ENCODE data around the gene NCAM1. TPM values are rescaled to one million over a fixed set of nuclear protein-coding genes. Genes with fewer than 3 reads are reported as not detected.

NCAM1 gene
- total and polyA plus RNA-seq, 2 donors (not counting 3 experiments of a cell fraction or from before 2014, with no cell fraction given), result 0.03 TPM; not detected in 1

- Histone ChIP-seq H3K27me3 (ENCODE audit: control insufficient read depth in 2 of 2, insufficient read depth in 2 of 2, low read length in 2 of 2) (no peaks in the 10 kb centered on the region), H3K36me3 (ENCODE audit: control insufficient read depth in 2 of 2, extremely low read depth in 1 of 2, insufficient read depth in 2 of 2, low read length in 2 of 2) (no peaks in the 10 kb centered on the region), H4K20me1 (replicated peaks; ENCODE audit: control insufficient read depth, extremely low read depth, insufficient read depth, low read length) (no peaks in the 10 kb centered on the region), H3K4me2 (ENCODE audit: insufficient read depth, low read length) (no peak overlapping the region), H3K27ac (ENCODE audit: insufficient read depth, low read depth, low read length) (no peak overlapping the region), H3K9ac (replicated peaks; ENCODE audit: extremely low read depth, insufficient read depth, low read length) (no peak overlapping the region), H3K9me1 (replicated peaks; ENCODE audit: control insufficient read depth, extremely low read depth, insufficient read depth, low read length) (no peaks in the 10 kb centered on the region), H3K4me3 (replicated peaks in 1 of 3; ENCODE audit: insufficient read depth in 1 of 3, low read depth in 1 of 3, low read length in 3 of 3) (no peak overlapping the region), H3K4me1 (ENCODE audit: control insufficient read depth, extremely low read depth, insufficient read depth, low read length) (no peaks in the 10 kb centered on the region), H3K9me3 (replicated peaks; ENCODE audit: control insufficient read depth, insufficient read depth, low read length) (no peaks in the 10 kb centered on the region), H2AFZ (ENCODE audit: low read depth, low read length) (no peak overlapping the region), H3K79me2 (ENCODE audit: control insufficient read depth, insufficient read depth, low read length) (no peaks in the 10 kb centered on the region)
- intact Hi-C loops (cut with micrococcal nuclease), result no loop called here
- no TSS peak for BruUV-seq (replicated peaks)
- ChIA-PET CTCF (no interaction called here), POLR2A (no interaction called here)
- dilution Hi-C loops (cut with MboI; ENCODE audit: extremely low pct_ligation_motif_present, low sequenced_read_pairs), result no loop called here
- DNase-seq (ENCODE audit: low read depth, low spot score), result no peak
- no peak for TF ChIP-seq GATA2 (IDR thresholded peaks at IDR 0.05; ENCODE audit: insufficient read depth, insufficient read length, low read depth, low read length)
- TF ChIP-seq MYC (IDR thresholded peaks at IDR 0.05; ENCODE audit: low read depth, low read length), result no peak
- no peak for TF ChIP-seq EZH2 (IDR thresholded peaks at IDR 0.05; ENCODE audit: borderline replicate concordance, low read depth, low read length, severe bottlenecking)
- TF ChIP-seq POLR2A (IDR thresholded peaks at IDR 0.05; ENCODE audit: low read depth, low read length), result no peak
- FAIRE-seq, result no peak
Measured at GRCh38 chr11:113247221-113247620, 286.0 kb downstream of the NCAM1 start.

- no peaks in the 10 kb centered on the region for H3K4me1 ChIP-seq (ENCODE audit: control insufficient read depth, extremely low read depth, insufficient read depth, low read length)
- TF ChIP-seq POLR2A (IDR thresholded peaks at IDR 0.05; ENCODE audit: low read depth, low read length), result no peak
- no peak for TF ChIP-seq POLR2AphosphoS5 (IDR thresholded peaks at IDR 0.05; ENCODE audit: insufficient read depth, low read depth, low read length)
- no peak for TF ChIP-seq GATA2 (IDR thresholded peaks at IDR 0.05; ENCODE audit: insufficient read depth, insufficient read length, low read depth, low read length)
- TF ChIP-seq MYC (IDR thresholded peaks at IDR 0.05; ENCODE audit: low read depth, low read length), result no peak
- no peak for TF ChIP-seq JUN (IDR thresholded peaks at IDR 0.05; ENCODE audit: borderline replicate concordance, insufficient read depth, insufficient read length, low read depth)
- TF ChIP-seq CTCF (IDR thresholded peaks at IDR 0.05; ENCODE audit: extremely low read depth in 1 of 2, insufficient read depth in 1 of 2, low read depth in 1 of 2, low read length in 2 of 2), result no peak
- no peak for TF ChIP-seq FOS (IDR thresholded peaks at IDR 0.05; ENCODE audit: borderline replicate concordance, insufficient read depth, low read length)
- TF ChIP-seq EZH2 (IDR thresholded peaks at IDR 0.05; ENCODE audit: borderline replicate concordance, low read depth, low read length, severe bottlenecking), result no peak
- TF ChIP-seq MAX (IDR thresholded peaks at IDR 0.05; ENCODE audit: insufficient read depth, insufficient read length), result no peak
- no peaks in the 10 kb centered on the region for H3K36me3 ChIP-seq (ENCODE audit: control insufficient read depth in 2 of 2, extremely low read depth in 1 of 2, insufficient read depth in 2 of 2, low read length in 2 of 2)
- no peaks in the 10 kb centered on the region for H3K79me2 ChIP-seq (ENCODE audit: control insufficient read depth, insufficient read depth, low read length)
- no peak overlapping the region for H3K9ac ChIP-seq (replicated peaks; ENCODE audit: extremely low read depth, insufficient read depth, low read length)
- no peaks in the 10 kb centered on the region for H3K27me3 ChIP-seq (ENCODE audit: control insufficient read depth in 2 of 2, insufficient read depth in 2 of 2, low read length in 2 of 2)
- intact Hi-C loops (cut with micrococcal nuclease) (no loop called here), dilution Hi-C loops (cut with MboI; ENCODE audit: extremely low pct_ligation_motif_present, low sequenced_read_pairs) (no loop called here)
- CTCF ChIA-PET, result interaction anchor here (0.6 kb wide), 1 partner anchor 806 kb away, joined by 3 read pairs; no protein-coding TSS in a partner anchor
- no TSS peak for BruUV-seq (replicated peaks)
- no peak overlapping the region for H3K4me3 ChIP-seq (replicated peaks in 1 of 3; ENCODE audit: insufficient read depth in 1 of 3, low read depth in 1 of 3, low read length in 3 of 3)
- no peak overlapping the region for H3K4me2 ChIP-seq (ENCODE audit: insufficient read depth, low read length)
- no peaks in the 10 kb centered on the region for H3K9me1 ChIP-seq (replicated peaks; ENCODE audit: control insufficient read depth, extremely low read depth, insufficient read depth, low read length)
- H2AFZ ChIP-seq (ENCODE audit: low read depth, low read length), result no peak overlapping the region
- no peaks in the 10 kb centered on the region for H3K9me3 ChIP-seq (replicated peaks; ENCODE audit: control insufficient read depth, insufficient read depth, low read length)
- H3K27ac ChIP-seq (ENCODE audit: insufficient read depth, low read depth, low read length), result no peak overlapping the region
- POLR2A ChIA-PET, result no interaction called here
- DNase-seq (ENCODE audit: low read depth, low spot score), result no peak
- no peak for FAIRE-seq
- no peaks in the 10 kb centered on the region for H4K20me1 ChIP-seq (replicated peaks; ENCODE audit: control insufficient read depth, extremely low read depth, insufficient read depth, low read length)
Measured at GRCh38 chr11:113247966-113248365, 286.7 kb downstream of the NCAM1 start.

Data from endothelial cell of umbilical vein (primary cell).